ENCODE measurements around the gene PRRT1.

The PRRT1 gene

GRCh38 chr6:32116674-32117073 lies 35.1 kb downstream of the PRRT1 start:
- TF ChIP-seq ZBTB7A (IDR thresholded peaks at IDR 0.05; ENCODE audit: low read depth), result no peak
- no peak for TF ChIP-seq TAF1 (IDR thresholded peaks at IDR 0.05; ENCODE audit: low read depth)
- no peak for TF ChIP-seq CEBPB (IDR thresholded peaks at IDR 0.05)
- TF ChIP-seq EP300 (IDR thresholded peaks at IDR 0.05; ENCODE audit: borderline replicate concordance), result no peak
- TF ChIP-seq MAX (IDR thresholded peaks at IDR 0.05), result no peak
- no peak for TF ChIP-seq USF1 (IDR thresholded peaks at IDR 0.05)
- no peak for TF ChIP-seq TEAD4 (IDR thresholded peaks at IDR 0.05)
- TF ChIP-seq TCF12 (IDR thresholded peaks at IDR 0.05; ENCODE audit: low read depth), result no peak
- TF ChIP-seq NFIC (IDR thresholded peaks at IDR 0.05), result no peak
- TF ChIP-seq YY1 (IDR thresholded peaks at IDR 0.05; ENCODE audit: low read depth), result no peak
- TF ChIP-seq FOXM1 (IDR thresholded peaks at IDR 0.05; ENCODE audit: borderline replicate concordance, low read depth), result no peak
- no peak for TF ChIP-seq REST (IDR thresholded peaks at IDR 0.05; ENCODE audit: low read depth)
- TF ChIP-seq RAD21 (IDR thresholded peaks at IDR 0.05; ENCODE audit: low read depth), result no peak
- no peak for TF ChIP-seq EGR1 (IDR thresholded peaks at IDR 0.05)
- TF ChIP-seq CREB1 (IDR thresholded peaks at IDR 0.05; ENCODE audit: low read depth), result no peak

GRCh38 chr6:32115623-32116022 lies 36.1 kb downstream of the PRRT1 start:
- TF ChIP-seq ZBTB7A (IDR thresholded peaks at IDR 0.05; ENCODE audit: low read depth) (no peak), MAX (IDR thresholded peaks at IDR 0.05) (no peak), CREB1 (IDR thresholded peaks at IDR 0.05; ENCODE audit: low read depth) (no peak), RAD21 (IDR thresholded peaks at IDR 0.05; ENCODE audit: low read depth) (no peak)

GRCh38 chr6:32114796-32115195 lies 36.9 kb downstream of the PRRT1 start:
- no peak for TF ChIP-seq MAX (IDR thresholded peaks at IDR 0.05)
- no peak for TF ChIP-seq NFIC (IDR thresholded peaks at IDR 0.05)
- no peak for TF ChIP-seq CEBPB (IDR thresholded peaks at IDR 0.05)
- no peak for TF ChIP-seq FOXM1 (IDR thresholded peaks at IDR 0.05; ENCODE audit: borderline replicate concordance, low read depth)
- no peak for TF ChIP-seq USF1 (IDR thresholded peaks at IDR 0.05)
- no peak for TF ChIP-seq EGR1 (IDR thresholded peaks at IDR 0.05)
- no peak for TF ChIP-seq RAD21 (IDR thresholded peaks at IDR 0.05; ENCODE audit: low read depth)
- no peak for TF ChIP-seq EP300 (IDR thresholded peaks at IDR 0.05; ENCODE audit: borderline replicate concordance)
- no peak for TF ChIP-seq CREB1 (IDR thresholded peaks at IDR 0.05; ENCODE audit: low read depth)
- no peak for TF ChIP-seq REST (IDR thresholded peaks at IDR 0.05; ENCODE audit: low read depth)
- no peak for TF ChIP-seq TCF12 (IDR thresholded peaks at IDR 0.05; ENCODE audit: low read depth)
- no peak for TF ChIP-seq TAF1 (IDR thresholded peaks at IDR 0.05; ENCODE audit: low read depth)
- TF ChIP-seq TEAD4 (IDR thresholded peaks at IDR 0.05), result no peak

- TF ChIP-seq USF1 (IDR thresholded peaks at IDR 0.05) (no peak), FOXM1 (IDR thresholded peaks at IDR 0.05; ENCODE audit: borderline replicate concordance, low read depth) (no peak), ZBTB7A (IDR thresholded peaks at IDR 0.05; ENCODE audit: low read depth) (no peak), RAD21 (IDR thresholded peaks at IDR 0.05; ENCODE audit: low read depth) (no peak), EP300 (IDR thresholded peaks at IDR 0.05; ENCODE audit: borderline replicate concordance) (no peak), YY1 (IDR thresholded peaks at IDR 0.05; ENCODE audit: low read depth) (no peak), EGR1 (IDR thresholded peaks at IDR 0.05) (no peak), NFIC (IDR thresholded peaks at IDR 0.05) (no peak), TEAD4 (IDR thresholded peaks at IDR 0.05) (no peak), CREB1 (IDR thresholded peaks at IDR 0.05; ENCODE audit: low read depth) (no peak), MAX (IDR thresholded peaks at IDR 0.05) (no peak), TAF1 (IDR thresholded peaks at IDR 0.05; ENCODE audit: low read depth) (no peak), TCF12 (IDR thresholded peaks at IDR 0.05; ENCODE audit: low read depth) (no peak), CEBPB (IDR thresholded peaks at IDR 0.05) (no peak), REST (IDR thresholded peaks at IDR 0.05; ENCODE audit: low read depth) (no peak)
Observed at GRCh38 chr6:32113386-32114352, 38.1 kb downstream of the PRRT1 start.
